ENCODE data around the gene SLC6A18.

GRCh38 chr5:1224631-1225030 lies 550 bp upstream of the SLC6A18 start:
- no peak for TF ChIP-seq CTCF (IDR thresholded peaks at IDR 0.05; ENCODE audit: low read length)
- TF ChIP-seq EZH2 (optimal IDR thresholded peaks at IDR 0.05; ENCODE audit: low read depth, low read length): no peak
- TF ChIP-seq EZH2phosphoT487 (IDR thresholded peaks at IDR 0.05; ENCODE audit: low read length): no peak
